Liver (tissue), 3 donors: ENCODE data around the gene TSHR.

Source experiments
- ATF3 ChIP-seq: IDR thresholded peaks from 2 replicates; pipeline ENCODE4 v1.6.1; 2016; ENCODE audit warnings: antibody characterized with exemption
- CTCF ChIP-seq: fragments of 150-350 bp; IDR thresholded peaks from 2 replicates; pipeline ENCODE4 v1.5.1; 2017; ENCODE audit warnings: improper control_type of control experiment, low read depth, low read length; ENCODE audit not compliant: missing input control
- GABPA ChIP-seq, 2 donors: IDR thresholded peaks in 1 of 2; conservative IDR thresholded peaks in 1 of 2; 2 replicates each; pipeline ENCODE4 v1.6.1; 2016; ENCODE audit warnings: antibody characterized with exemption in 2 of 2, mild to moderate bottlenecking in 1 of 2, moderate library complexity in 1 of 2
- RXRA ChIP-seq, 2 donors: IDR thresholded peaks; 2 replicates each; pipeline ENCODE4 v1.6.1; 2017 to 2018; ENCODE audit warnings: antibody characterized with exemption in 2 of 2, mild to moderate bottlenecking in 1 of 2
- donor health status: healthy.
- donor health status: healthy.

- TF ChIP-seq RXRA (IDR thresholded peaks at IDR 0.05) (no peak), CTCF (no peak), GABPA (IDR thresholded peaks at IDR 0.05 in 1 of 2, conservative IDR thresholded peaks at IDR 0.05 in 1 of 2) (no peak), ATF3 (no peak)
These were observed 115.1 kb downstream of the TSHR start for GRCh38 chr14:81070511-81070910.
